ENCODE results near the gene NID1.
"Not testable (repeated sequence)": the region's sequence is repeated elsewhere in the genome, so short reads cannot be mapped to it uniquely, and the experiment has no call there.

The NID1 gene

DNA sequence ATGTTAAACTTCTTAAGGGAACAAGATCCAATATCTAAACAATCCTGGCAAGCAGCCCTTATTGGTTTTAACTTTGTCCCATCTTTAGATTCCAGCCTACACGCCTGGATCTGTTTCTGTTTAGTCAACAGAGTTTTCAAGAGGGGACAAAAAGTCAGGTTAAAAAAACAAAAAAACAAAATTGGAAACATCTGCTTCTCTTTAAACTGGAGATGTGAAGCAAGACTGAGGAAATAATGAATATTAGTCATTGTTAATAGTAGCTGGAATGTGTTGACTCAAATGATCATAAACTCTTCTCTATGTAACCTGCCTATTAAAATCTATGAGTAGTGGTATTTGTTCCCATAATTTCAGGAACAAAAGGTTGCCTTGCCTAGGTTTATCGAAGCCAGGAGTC lies 55.0 kb downstream of the NID1 start:
- DNase-seq (ENCODE audit: low read depth), result peak; percentile 87
- TF ChIP-seq, protein P1, sequence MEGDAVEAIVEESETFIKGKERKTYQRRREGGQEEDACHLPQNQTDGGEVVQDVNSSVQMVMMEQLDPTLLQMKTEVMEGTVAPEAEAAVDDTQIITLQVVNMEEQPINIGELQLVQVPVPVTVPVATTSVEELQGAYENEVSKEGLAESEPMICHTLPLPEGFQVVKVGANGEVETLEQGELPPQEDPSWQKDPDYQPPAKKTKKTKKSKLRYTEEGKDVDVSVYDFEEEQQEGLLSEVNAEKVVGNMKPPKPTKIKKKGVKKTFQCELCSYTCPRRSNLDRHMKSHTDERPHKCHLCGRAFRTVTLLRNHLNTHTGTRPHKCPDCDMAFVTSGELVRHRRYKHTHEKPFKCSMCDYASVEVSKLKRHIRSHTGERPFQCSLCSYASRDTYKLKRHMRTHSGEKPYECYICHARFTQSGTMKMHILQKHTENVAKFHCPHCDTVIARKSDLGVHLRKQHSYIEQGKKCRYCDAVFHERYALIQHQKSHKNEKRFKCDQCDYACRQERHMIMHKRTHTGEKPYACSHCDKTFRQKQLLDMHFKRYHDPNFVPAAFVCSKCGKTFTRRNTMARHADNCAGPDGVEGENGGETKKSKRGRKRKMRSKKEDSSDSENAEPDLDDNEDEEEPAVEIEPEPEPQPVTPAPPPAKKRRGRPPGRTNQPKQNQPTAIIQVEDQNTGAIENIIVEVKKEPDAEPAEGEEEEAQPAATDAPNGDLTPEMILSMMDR (IDR thresholded peaks at IDR 0.05; ENCODE audit: low read length, missing control alignments), result no peak
- no peak overlapping the region for H3K4me3 ChIP-seq (replicated peaks; ENCODE audit: low read depth, low read length)

DNA sequence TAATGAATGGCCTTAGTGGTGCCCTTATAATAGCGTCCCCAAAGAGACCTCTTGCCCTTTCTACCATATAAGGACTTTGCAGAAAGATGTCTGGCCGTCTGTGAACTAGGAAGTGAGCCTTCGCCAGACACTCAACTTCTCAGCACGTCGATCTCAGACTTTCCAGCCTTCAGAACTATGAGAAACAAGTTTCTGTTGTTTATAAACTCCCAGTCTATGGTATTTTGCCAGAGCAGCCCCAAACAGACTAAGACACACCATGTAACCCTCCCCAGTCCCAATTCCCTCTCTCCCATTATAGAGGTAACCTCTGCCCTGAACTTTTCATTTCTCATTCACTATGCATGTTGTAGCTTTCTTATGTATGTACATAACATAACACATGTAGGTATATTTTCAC lies 55.7 kb downstream of the NID1 start:
- TF ChIP-seq, protein P1 (IDR thresholded peaks at IDR 0.05; ENCODE audit: low read length, missing control alignments), result no peak
- DNase-seq (ENCODE audit: low read depth), result no peak
- no peak overlapping the region for H3K4me3 ChIP-seq (replicated peaks; ENCODE audit: low read depth, low read length)

DNA sequence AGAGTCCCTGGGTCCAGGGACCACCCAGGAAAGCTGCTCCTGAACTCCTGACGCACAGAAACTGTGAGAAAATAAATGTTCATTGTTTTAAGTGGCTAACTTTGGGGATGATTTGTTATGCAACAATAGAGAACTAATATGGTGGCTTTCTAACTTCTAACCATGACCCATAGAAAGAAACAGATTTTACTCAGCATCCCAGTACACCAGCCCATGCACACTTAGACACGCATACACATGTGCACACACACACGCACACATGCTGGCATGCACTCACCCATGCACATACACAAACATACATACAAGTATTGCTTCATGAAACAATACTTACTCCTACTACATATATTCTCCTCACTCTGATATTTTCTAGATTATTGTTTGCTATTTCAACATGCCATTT lies 57.1 kb downstream of the NID1 start:
- TF ChIP-seq, protein P1 (IDR thresholded peaks at IDR 0.05; ENCODE audit: low read length, missing control alignments), result no peak
- H3K4me3 ChIP-seq (replicated peaks; ENCODE audit: low read depth, low read length), result no peak overlapping the region
- no peak for DNase-seq (ENCODE audit: low read depth)

DNA sequence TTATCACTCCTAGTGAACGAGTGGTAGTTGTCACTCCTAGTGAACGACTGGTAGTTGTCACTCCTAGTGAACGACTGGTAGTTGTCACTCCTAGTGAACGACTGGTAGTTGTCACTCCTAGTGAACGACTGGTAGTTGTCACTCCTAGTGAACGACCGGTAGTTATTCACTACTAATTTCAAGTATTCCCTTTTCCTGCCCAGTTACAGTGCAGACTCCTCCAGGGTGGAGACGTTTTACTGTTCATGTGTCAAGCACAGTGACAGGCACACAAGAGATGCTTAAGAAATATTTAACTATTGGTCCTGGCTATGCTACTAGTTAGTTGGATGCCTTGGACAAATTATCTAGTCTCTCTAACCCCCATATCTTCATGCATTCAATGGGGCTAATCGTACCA lies 61.8 kb downstream of the NID1 start:
- not testable (repeated sequence) for H3K4me3 ChIP-seq (replicated peaks; ENCODE audit: low read depth, low read length); DNase-seq (ENCODE audit: low read depth)

DNA sequence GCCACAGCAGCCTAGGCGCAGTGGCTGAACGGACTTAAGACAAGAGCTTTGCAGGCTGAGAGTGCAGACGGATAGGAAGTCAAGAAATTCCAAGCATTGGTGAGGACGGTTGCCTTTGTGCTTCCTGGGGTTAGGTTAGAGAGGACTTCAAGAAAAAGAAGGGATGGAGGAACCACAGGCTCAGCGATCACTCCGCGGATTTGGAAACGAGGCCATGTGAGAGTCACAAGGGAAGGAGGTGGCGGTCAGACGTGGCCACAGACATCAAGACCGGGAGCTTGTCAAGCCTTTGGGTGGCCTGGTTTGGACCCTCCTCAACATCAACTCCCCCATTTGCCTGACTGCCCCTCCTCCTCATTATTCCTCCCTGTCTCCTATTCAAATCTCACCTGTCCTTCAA lies 62.3 kb downstream of the NID1 start:
- no peak for DNase-seq (ENCODE audit: low read depth)
- TF ChIP-seq, protein P1 (IDR thresholded peaks at IDR 0.05; ENCODE audit: low read length, missing control alignments), result no peak
- H3K4me3 ChIP-seq (replicated peaks; ENCODE audit: low read depth, low read length), result no peak overlapping the region

DNA sequence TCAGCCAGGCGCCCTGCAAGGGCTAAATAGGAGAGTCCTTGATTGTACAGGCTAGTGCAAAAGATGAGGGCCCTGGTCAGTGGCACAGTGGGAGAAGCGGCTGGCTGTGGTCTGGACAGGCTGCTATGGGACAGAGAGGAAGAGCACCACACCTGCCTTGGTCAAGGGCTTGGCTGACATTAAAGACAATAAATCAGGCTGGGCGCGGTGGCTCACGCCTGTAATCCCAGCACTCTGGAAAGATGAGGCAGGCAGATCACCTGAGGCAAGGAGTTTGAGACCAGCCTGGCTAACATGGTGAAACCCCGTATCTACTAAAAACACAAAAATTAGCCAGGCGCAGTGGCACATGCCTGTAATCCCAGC lies 62.9 kb downstream of the NID1 start:
- H3K4me3 ChIP-seq (replicated peaks; ENCODE audit: low read depth, low read length), result no peak overlapping the region
- no peak for DNase-seq (ENCODE audit: low read depth)
- TF ChIP-seq, protein P1 (IDR thresholded peaks at IDR 0.05; ENCODE audit: low read length, missing control alignments), result no peak

DNA sequence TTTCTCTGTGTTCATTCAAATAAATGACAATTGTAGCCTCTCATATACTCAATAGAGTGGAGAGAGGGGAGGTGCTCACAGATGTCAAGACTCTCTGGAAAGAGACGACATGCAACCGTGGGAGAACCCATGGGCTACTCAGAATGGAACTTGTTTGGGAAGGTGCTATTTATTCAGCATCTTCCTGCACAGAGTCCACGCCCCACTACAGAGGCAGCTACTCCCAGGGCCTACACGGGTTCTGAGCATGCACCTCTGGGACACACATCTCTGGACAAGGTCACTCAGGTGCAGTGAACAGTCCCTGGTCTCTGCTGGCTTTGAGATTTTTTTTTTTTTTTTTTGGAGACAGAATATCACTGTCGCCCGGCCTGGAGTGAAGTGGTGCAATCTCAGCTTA lies 64.1 kb downstream of the NID1 start:
- DNase-seq (ENCODE audit: low read depth), result no peak
- TF ChIP-seq, protein P1 (IDR thresholded peaks at IDR 0.05; ENCODE audit: low read length, missing control alignments), result no peak
- no peak overlapping the region for H3K4me3 ChIP-seq (replicated peaks; ENCODE audit: low read depth, low read length)

Data from fibroblast of pulmonary artery (primary cell).